SKM-1 (cell line): Measurements from ENCODE around the gene LGALS7B.
"Not testable (repeated sequence)": the region's sequence is repeated elsewhere in the genome, so short reads cannot be mapped to it uniquely, and the experiment has no call there.

Experiments used
- DNase-seq: peaks from one replicate; lab custom pipeline; 2025; ENCODE audit not compliant: unreplicated experiment; lab: John Stamatoyannopoulos, UW

Gene LGALS7B

DNA sequence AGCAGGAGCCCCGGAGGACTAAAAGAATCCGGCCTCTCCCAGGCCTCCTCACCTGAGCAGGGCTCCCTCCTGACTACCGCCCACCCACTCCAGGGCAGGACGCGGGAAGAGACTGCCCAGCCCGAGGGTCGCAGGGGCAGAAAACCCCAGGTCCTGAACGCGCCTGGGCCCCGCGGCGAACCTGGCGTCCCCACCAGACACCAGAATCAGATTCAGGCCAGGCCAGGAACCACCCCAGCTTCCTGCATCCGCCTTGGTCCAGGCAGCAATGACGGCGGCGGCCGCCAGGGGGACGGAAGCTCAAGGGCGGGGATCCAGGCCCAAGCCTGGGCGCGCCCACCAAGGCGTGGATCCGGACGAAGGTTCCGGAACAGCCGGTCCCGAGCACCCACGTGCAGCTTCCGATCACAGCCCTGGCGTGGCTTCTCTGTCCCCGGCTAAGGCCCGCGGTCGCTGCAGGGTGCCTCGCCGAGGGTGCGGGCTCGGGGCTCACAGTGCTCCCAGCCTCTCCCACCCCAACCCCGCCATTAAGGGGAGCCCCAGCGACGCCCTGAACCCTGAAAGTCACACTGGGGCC, 19.3 kb upstream of the LGALS7B start:
- no peak for DNase-seq

DNA sequence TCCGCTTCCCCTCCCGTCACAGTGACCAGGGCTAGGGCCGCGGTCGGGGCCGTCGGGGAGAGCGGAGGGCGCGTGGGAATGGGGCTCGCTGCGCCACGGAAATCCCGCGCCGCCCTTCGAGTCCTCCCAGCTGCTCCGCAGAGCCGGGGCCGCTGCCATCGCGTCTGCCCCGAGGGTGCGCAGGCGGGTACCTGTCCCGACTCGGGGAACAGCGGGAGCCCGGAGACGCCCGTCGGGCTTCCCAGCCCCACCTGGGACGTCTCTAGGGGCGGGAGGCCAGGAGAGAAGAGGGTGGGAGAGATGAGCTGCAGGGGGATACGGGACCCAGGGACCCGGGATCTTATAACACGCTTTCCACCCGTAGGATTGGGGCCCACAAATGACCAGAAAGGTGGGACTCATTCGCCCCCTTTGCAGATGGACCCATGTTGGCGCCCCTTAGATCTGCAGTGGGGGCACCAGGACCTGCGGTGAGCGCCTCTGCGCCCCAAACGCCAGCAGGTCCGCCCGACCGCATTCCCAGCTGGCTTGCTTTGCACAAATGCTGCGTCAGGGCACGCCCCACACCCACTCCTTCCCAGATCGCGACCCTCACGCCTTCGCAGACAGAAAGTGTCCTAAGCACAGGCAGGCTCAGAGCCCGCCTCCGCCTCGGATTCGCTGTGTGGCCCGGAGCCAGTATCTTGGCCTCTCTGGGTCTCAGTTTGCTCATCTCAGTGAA, 18.6 kb upstream of the LGALS7B start:
- DNase-seq: not testable (repeated sequence)

DNA sequence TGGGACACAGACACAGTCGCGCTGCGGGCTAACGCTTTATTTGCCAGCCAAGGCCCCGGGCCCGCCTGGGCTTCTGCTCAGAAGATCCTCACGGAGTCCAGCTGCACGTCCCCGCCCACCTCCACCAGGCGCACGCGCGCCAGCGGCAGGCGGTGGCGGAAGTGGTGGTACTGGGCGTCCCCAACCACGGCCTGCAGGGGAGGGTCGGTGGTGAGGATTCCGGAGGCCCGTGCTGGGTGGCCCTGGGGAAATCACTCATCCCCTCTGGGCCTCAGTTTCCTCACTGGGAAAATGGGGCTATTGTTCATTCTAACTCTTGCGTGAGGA, 18.1 kb upstream of the LGALS7B start:
- not testable (repeated sequence) for DNase-seq

DNA sequence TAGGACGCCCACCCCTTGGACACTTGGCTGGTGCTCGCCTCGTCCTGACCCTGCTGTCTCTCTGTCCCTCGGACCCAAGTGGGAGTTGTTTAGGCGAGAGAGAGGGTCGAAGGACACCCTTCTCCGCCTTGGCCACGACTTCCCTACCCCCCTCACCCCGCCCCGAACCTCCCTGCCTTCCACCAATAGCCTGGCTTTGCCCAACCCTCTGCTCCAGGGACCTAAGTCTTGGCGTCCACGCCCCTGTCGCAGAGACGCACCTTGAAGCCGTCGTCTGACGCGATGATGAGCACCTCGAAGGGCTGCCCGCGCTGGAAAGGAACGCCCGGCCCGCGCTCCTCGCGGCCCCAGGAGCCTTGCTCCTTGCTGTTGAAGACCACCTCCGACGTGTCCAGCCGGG, 17.4 kb upstream of the LGALS7B start:
- DNase-seq: not testable (repeated sequence)

DNA sequence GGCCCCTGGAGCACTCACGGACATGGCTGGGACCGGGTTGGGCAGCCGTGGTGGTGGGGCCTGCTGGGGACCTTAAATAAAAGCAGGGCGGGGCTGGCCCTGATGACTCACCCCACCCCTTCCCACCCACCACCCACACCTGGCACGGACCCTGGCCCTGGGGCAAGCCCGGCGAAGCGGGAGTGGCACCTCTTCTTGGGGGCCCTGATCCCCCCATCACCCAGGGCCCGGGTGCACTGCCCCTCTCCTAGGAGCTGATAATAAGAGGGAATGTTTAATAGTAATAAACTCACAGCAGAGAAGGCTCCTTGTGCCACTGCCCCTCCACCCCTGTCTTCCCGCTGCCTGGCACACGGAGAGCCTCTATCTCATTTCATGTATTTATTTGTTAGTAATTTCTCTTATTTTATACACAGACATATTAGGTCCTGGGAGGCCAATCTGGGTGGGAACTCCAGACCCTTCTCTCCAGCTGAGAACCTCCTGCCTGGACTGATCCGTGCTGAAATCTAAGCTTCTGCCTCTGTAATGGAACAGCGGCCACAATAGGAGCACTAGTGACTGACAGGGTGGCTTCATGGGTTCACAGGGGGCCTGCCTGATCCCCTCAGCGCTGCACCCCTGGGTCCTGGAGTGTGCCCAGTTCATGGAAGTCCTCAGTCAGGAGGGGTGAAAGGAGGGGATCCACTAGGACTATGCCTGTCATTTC, 15.4 kb upstream of the LGALS7B start, which contains the start of gene LGALS7:
TSS of gene LGALS7 (minus strand) at position 49 of the 709 bp plus-strand sequence. CDS start at position 24, 25 bp downstream.
- DNase-seq: no peak

DNA sequence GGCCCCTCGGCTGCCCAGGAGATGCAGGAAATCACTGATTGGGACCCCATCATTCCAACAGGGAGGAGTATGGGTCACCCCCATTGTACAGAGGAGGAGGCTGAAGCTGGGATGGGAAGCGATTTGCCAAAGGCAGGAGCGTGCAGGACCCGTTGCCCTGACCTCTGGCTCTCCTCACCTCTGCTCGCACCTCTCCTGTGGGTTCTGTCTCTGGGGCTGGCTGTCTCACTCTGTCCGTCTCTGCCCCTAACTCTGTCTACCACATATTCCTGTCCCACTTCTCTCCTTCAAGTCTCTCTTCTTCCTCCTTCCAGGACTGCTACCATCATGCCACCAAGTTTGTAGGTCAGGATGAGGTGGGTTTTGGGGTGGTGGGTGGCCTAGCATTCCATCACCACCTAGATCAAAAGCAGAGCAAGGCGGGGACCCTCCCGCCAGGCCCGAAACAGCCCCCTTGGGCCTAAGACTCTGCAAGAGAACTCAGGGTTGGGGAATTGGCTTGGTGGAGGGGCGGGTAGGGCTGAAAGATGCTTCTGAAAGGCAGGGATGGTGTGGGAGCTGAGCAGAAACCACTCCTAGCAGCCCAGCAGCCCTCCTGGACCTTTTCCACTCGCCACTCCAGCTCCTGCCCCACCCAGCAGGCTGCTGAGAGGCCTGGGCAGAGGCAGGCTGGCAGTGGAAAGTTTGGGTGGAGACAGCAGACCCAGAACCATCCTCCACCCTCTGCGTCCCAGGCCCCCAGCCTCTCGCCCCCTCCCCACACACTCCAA, 14.6 kb upstream of the LGALS7B start:
- DNase-seq: no peak

DNA sequence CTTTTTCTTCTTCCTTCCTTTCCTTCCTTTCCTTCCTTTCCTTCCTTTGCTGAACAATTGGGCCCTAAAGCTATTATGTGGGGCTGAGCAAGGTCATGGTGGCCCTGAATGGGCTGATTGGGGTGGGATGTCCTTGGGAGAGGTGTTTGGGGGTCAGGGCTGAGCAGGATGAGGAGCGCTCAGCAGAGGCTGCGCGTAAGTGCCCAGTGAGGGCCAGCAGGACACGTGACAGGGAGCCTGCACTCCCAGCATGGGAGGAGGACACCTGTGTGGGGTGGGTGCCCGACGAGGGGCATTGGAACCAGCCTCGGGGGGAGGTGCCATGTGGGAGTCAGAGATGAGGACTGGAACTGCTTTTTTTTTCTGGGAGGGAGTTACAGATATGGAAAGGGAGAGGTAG, 10.3 kb upstream of the LGALS7B start:
- no peak for DNase-seq

DNA sequence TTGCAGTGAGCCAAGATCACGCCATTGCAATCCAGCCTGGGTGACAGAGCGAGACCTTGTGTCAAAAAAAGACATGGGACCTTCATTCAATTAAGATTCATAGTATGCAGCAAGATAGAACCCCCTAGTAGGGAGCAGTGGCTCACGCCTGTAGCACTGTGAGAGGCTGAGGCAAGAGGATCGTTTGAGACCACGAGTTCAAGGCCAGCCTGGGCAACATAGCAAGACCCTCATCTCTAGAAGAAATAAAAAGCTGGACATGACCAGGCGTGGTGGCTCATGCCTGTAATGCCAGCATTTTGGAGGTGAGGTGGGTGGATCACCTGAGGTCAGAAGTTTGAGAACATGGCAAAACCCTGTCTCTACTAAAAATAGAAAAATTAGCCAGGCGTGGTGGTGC, 8.6 kb upstream of the LGALS7B start:
- DNase-seq: no peak

DNA sequence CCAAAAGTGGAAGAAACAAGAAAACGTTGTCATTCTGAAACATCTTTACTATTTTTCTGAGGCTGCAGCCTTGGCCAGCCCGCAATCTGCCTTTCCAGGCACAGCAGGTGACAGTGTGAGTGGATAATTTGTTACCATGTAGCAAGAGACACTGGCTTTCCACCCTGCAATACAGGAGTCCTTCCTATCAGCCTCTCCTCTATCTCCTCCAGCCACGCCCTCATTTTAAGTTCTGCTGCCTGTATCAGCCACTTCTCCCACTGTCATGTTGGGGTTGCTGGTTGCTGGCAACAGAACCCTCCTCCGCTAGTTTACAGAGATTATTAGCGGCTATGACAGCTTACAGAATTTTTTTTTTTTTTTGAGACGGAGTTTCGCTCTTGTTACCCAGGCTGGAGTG, 7.9 kb upstream of the LGALS7B start:
- DNase-seq: no peak

DNA sequence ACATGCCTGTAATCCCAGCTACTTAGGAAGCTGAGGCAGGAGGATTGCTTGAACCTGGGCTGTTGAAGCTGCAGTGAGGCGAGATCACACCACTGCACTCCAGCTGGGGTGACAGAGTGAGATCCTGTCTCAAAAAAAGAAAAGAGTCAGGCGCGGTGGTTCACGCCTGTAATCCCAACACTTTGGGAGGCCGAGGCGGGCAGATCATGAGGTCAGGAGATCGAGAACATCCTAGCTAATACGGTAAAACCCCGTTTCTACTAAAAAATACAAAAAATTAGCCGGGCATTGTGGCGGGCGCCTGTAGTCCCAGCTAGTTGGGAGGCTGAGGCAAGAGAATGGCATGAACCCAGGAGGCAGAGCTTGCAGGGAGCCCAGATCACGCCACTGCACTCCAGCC, 6.8 kb upstream of the LGALS7B start:
- DNase-seq: not testable (repeated sequence)

DNA sequence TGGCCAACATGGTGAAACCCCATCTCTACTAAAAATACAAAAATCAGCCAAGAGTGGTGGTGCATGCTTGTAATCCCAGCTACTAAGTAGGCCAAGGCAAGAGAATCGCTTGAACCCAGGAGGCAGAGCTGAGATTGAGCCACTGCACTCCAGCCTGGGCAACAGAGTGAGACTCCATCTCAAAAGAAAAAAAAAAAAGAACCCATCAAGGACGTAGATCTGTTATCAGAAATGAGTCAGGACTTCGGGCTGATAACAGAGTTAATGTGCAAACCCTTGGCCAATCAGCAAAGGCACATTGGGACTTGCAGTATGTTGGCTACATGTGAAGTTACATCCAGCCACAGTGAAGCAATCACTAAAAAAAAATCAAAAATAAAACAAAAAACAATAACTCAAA, 4.8 kb upstream of the LGALS7B start:
- DNase-seq: no peak

DNA sequence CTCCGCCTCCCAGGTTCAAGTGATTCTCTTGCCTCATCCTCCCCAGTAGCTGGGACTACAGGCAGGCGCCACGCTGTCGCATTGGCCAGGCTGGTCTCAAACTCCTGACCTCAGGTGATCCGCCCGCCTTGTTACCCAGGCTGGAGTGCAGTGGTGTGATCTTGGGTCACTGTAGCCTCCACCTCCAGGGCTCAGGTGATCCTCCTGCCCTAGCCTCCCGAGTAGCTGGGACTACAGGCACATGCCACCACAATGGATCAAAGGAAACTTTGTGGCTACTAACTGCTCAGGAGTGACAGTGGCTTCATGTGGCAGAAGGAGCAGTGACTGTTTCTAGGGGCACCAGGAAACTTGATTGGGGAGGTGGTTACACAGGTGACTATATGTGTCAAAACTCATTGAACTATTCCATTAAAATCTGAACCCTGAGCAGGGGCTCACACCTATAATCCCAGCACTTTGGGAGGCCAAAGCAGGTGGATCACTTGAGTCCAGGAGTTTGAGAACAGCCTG, 3.8 kb upstream of the LGALS7B start:
- no peak for DNase-seq

DNA sequence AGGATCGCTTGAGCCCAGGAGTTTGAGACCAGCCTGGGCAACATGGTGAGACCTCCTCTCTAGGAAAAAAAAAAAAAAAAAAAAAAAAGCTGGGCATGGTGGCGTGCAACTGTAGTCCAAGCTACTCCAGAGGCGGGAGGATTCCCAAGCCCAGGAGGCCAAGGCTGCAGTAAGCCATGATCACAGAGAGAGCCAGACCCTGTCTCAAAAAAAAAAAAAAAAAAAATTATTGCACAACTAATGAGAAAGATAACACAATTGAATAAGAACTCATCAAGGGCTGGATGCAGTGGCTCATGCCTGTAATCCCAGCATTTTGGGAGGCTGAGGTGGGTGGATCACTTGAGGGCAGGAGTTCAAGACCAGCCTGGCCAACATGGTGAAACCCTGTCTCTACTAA, 2.9 kb upstream of the LGALS7B start:
- DNase-seq: not testable (repeated sequence)

DNA sequence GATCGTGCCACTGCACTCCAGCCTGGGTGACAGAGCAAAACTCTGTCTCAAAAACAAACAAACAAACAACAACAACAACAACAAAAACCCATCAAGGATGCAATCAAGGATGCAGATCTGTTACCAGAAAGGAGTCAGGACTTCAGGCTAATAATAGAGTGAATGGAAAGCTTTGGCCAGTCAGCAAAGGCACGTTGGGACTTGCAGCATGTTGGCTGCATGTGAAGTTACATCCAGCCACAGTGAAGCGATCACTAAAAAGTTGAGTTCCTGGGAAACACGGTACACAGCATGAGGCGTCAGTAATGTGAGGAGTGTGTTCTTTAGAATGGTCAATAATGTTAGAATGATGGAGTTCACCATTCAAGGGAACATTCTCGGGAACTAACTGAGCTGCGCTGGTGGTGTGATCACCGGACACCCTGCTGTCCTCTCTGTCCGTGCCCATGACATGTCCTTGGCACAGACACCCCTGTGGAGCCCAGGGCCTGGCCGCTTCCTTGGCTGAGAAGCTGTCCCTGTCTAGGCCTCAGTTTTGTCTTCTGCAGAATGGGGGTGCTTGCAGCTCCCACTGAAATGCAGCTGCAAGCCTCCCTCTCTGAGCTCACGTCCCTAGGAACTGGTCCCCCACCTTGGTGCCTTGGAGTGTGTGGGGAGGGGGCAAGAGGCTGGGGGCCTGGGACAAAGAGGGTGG, 2.3 kb upstream of the LGALS7B start:
- no peak for DNase-seq

DNA sequence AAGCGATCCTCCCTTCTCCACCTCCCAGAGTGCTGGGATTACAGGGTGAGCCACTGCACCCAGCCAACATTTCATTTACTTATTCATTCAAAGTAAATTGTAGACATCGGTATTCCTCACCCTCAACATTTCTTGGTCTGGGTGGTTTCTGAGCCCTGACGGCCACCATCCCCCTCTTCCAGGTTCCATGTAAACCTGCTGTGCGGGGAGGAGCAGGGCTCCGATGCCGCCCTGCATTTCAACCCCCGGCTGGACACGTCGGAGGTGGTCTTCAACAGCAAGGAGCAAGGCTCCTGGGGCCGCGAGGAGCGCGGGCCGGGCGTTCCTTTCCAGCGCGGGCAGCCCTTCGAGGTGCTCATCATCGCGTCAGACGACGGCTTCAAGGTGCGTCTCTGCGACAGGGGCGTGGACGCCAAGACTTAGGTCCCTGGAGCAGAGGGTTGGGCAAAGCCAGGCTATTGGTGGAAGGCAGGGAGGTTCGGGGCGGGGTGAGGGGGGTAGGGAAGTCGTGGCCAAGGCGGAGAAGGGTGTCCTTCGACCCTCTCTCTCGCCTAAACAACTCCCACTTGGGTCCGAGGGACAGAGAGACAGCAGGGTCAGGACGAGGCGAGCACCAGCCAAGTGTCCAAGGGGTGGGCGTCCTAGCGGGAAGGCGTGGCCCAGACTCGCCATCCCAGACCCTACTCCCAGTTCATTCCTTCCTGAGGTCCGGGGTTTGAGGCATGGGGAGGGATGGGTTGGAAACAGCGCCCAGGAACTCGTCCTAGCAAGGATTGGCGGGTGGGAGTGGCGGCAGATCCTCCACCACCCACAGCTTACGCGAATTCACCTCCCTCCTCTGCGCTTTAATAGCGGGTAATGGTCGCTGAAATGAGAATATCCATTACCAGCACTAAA, 1.8 kb downstream of the LGALS7B start:
- DNase-seq: not testable (repeated sequence)

DNA sequence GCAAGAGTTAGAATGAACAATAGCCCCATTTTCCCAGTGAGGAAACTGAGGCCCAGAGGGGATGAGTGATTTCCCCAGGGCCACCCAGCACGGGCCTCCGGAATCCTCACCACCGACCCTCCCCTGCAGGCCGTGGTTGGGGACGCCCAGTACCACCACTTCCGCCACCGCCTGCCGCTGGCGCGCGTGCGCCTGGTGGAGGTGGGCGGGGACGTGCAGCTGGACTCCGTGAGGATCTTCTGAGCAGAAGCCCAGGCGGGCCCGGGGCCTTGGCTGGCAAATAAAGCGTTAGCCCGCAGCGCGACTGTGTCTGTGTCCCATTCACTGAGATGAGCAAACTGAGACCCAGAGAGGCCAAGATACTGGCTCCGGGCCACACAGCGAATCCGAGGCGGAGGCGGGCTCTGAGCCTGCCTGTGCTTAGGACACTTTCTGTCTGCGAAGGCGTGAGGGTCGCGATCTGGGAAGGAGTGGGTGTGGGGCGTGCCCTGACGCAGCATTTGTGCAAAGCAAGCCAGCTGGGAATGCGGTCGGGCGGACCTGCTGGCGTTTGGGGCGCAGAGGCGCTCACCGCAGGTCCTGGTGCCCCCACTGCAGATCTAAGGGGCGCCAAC, 2.6 kb downstream of the LGALS7B start:
- not testable (repeated sequence) for DNase-seq

DNA sequence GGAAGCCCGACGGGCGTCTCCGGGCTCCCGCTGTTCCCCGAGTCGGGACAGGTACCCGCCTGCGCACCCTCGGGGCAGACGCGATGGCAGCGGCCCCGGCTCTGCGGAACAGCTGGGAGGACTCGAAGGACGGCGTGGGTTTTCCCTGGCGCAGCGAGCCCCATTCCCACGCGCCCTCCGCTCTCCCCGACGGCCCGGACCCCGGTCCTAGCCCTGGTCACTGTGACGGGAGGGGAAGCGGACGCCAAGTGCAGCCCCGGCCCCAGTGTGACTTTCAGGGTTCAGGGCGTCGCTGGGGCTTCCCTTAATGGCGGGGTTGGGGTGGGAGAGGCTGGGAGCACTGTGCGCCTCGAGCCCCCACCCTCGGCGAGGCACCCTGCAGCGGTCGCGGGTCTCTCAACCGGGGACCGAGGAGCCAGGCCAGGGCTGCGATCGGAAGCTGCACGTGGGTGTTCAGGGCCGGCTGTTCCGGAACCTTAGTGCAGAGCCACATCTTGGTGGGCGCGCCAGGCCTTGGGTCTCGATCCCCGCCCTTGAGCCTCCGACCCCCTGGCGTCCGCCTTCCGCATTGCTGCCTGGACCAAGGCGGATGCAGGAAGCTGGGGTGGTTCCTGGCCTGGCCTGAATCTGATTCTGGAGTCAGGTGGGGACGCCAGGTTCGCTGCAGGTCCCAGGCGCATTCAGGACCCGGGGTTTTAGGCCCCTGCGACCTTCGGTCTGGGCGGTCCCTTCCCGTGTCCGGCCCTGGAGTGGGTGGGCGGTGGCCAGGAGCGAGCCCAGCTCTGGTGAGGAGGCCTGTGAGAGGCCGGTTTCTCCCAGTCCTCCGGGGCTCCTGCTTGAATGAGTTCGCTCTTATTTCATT, 3.5 kb downstream of the LGALS7B start:
- no peak for DNase-seq

DNA sequence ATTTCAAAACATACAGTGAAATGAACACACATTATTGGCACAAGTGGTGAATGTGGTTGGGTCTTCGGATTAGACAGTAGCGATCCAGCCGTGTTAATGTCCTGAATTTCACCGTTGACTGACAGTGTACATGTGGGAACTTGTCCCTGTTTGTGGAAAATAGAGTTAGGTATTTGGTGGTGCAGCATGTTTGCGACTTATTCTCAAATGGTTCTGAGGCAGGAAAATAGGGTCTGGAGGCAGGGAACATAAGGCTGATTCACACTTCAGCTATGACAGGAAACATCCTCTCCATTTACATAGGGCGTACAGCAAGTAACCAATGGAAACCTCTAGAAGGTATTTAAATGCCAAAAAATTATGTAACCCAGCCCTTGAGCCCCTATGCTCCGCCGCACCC, 4.2 kb downstream of the LGALS7B start:
- DNase-seq: no peak
